HCT116 (cell line): ENCODE data around the gene SUSD3. TPM values are rescaled to one million over a fixed set of nuclear protein-coding genes. Genes with fewer than 3 reads are reported as not detected.

Experiments
- ATAC-seq: fragments of 200-7000 bp; cut with Tn5 transposase; 2 replicates; pipeline ENCODE4 v1.9.1; 2020; ENCODE audit warnings: mild to moderate bottlenecking, moderate library complexity
- BruUV-seq: library from RNA; stranded (reverse); fragments of 400-500 nt; replicated peaks from 2 replicates; lab custom pipeline; 2021; lab: Mats Ljungman, UMichigan
- CTCF ChIA-PET: fragments of 300-600 bp; sonication (Branson Sonifier 250); formaldehyde crosslinking; loops from one replicate; lab custom pipeline; 2021; ENCODE audit warnings: antibody characterized with exemption; lab: Charles Lee
- POLR2A ChIA-PET: fragments of 300-600, 350-600 bp; sonication (Branson Sonifier 250); formaldehyde crosslinking; loops from one replicate; lab custom pipeline; 2021; ENCODE audit warnings: antibody characterized with exemption; lab: Charles Lee
- RAD21 ChIA-PET, 2 experiments: fragments of 300-600 bp; sonication (Branson Sonifier 250); formaldehyde crosslinking; loops; one replicate each; lab custom pipeline; 2023; ENCODE audit warnings: low total read pairs in 2 of 2; ENCODE audit not compliant: uncharacterized antibody in 2 of 2, unreplicated experiment in 2 of 2, low non-redundant PET in 1 of 2; lab: Charles Lee
- DNase-seq: peaks from one replicate; pipeline ENCODE4 v3.0.0-alpha.2; 2010; ENCODE audit warnings: low read depth, low spot score
- H2AFZ ChIP-seq: fragments of 200-600 bp; shearing (Covaris generic), sonication (generic); 2 replicates; pipeline ENCODE4 v1.6.1; 2017; ENCODE audit warnings: low read depth, mixed run types, mixed read lengths, antibody characterized with exemption, low read length; ENCODE audit not compliant: poor library complexity, severe bottlenecking
- H3K27ac ChIP-seq: 2 replicates; pipeline ENCODE4 v1.5.1; 2012; ENCODE audit warnings: low read depth, low read length
- H3K27me3 ChIP-seq: fragments of 200-600 bp; sonication (generic); 2 replicates; pipeline ENCODE4 v1.6.1; 2016; ENCODE audit warnings: mixed run types, low read length, mixed read lengths; ENCODE audit not compliant: insufficient read depth
- H3K36me3 ChIP-seq, 2 experiments: fragments of 200-500 bp in 1 of 2; fragments of 200-600 bp in 1 of 2; sonication (Bioruptor generic) in 1 of 2; sonication (generic) in 1 of 2; 2 replicates each; pipeline versions ENCODE4 v1.5.1 to v1.6.1; 2014 to 2016; ENCODE audit warnings: low read length in 2 of 2, inconsistent platforms in 1 of 2, mixed read lengths in 1 of 2, mixed run types in 1 of 2; ENCODE audit not compliant: insufficient read depth in 2 of 2, control insufficient read depth in 1 of 2
- H3K4me1 ChIP-seq, 2 experiments: fragments of 200-600 bp in 1 of 2; sonication (generic) in 1 of 2; 2 replicates each; pipeline versions ENCODE4 v1.5.1 to v1.6.1; 2012 to 2017; ENCODE audit warnings: low read length in 2 of 2, inconsistent platforms in 1 of 2, mild to moderate bottlenecking in 1 of 2, mixed read lengths in 1 of 2, mixed run types in 1 of 2, moderate library complexity in 1 of 2; ENCODE audit not compliant: insufficient read depth in 2 of 2, control insufficient read depth in 1 of 2
- H3K4me2 ChIP-seq: fragments of 200-600 bp; sonication (generic); 2 replicates; pipeline ENCODE4 v1.6.1; 2017; ENCODE audit warnings: mixed run types, low read length, mixed read lengths
- H3K4me3 ChIP-seq, 2 experiments: fragments of 200-600 bp in 1 of 2; sonication (generic) in 1 of 2; replicated peaks in 1 of 2; 2 replicates each; pipeline ENCODE4 v1.5.1; 2011 to 2016; ENCODE audit warnings: low read length in 2 of 2, control low read depth in 1 of 2, low read depth in 1 of 2, mild to moderate bottlenecking in 1 of 2, mixed read lengths in 1 of 2, mixed run types in 1 of 2
- H3K79me2 ChIP-seq: fragments of 200-600 bp; sonication (generic); 2 replicates; pipeline ENCODE4 v1.6.1; 2017; ENCODE audit warnings: mild to moderate bottlenecking, mixed run types, low read length, moderate library complexity, mixed read lengths; ENCODE audit not compliant: insufficient read depth
- H3K9ac ChIP-seq: fragments of 200-600 bp; sonication (generic); 2 replicates; pipeline ENCODE4 v1.6.1; 2016; ENCODE audit warnings: low read length, mixed read lengths
- H3K9me2 ChIP-seq: fragments of 200-600 bp; sonication (generic), shearing (Covaris generic); 2 replicates; pipeline ENCODE4 v1.6.1; 2017; ENCODE audit warnings: mixed run types, mild to moderate bottlenecking, moderate library complexity; ENCODE audit not compliant: insufficient read depth
- H3K9me3 ChIP-seq, 2 experiments: fragments of 200-500 bp in 1 of 2; fragments of 200-600 bp in 1 of 2; sonication (Bioruptor generic) in 1 of 2; sonication (generic) in 1 of 2; 2 replicates each; pipeline ENCODE4 v1.6.1; 2014 to 2017; ENCODE audit warnings: low read length in 2 of 2, mixed read lengths in 2 of 2, inconsistent platforms in 1 of 2, low read depth in 1 of 2, mild to moderate bottlenecking in 1 of 2, mixed run types in 1 of 2, moderate library complexity in 1 of 2; ENCODE audit not compliant: control insufficient read depth in 1 of 2, insufficient read depth in 1 of 2
- H4K20me1 ChIP-seq: fragments of 200-600 bp; sonication (generic), shearing (Covaris generic); 2 replicates; pipeline ENCODE4 v1.6.1; 2017; ENCODE audit warnings: mixed run types, mild to moderate bottlenecking, moderate library complexity; ENCODE audit not compliant: insufficient read depth
- CEBPB ChIP-seq: IDR thresholded peaks from 2 replicates; pipeline ENCODE4 v1.6.1; 2012; ENCODE audit warnings: low read depth
- EGR1 ChIP-seq: IDR thresholded peaks from 2 replicates; pipeline ENCODE4 v1.6.1; 2012; ENCODE audit warnings: low read depth
- EZH2phosphoT487 ChIP-seq: fragments of 200-600 bp; IDR thresholded peaks from 2 replicates; pipeline ENCODE4 v1.6.1; 2018; ENCODE audit warnings: antibody characterized with exemption, borderline replicate concordance
- POLR2A ChIP-seq: IDR thresholded peaks from 2 replicates; pipeline ENCODE4 v1.7.0; 2011; ENCODE audit warnings: borderline replicate concordance; ENCODE audit not compliant: insufficient read depth, insufficient read length; ENCODE audit errors: extremely low read depth
- POLR2AphosphoS5 ChIP-seq: IDR thresholded peaks from 2 replicates; pipeline ENCODE4 v1.6.1; 2011; ENCODE audit warnings: mild to moderate bottlenecking, low read depth, low read length, moderate library complexity
- RAD21 ChIP-seq: IDR thresholded peaks from 2 replicates; pipeline ENCODE4 v1.6.1; 2012; ENCODE audit warnings: low read depth, mild to moderate bottlenecking
- REST ChIP-seq: IDR thresholded peaks from 2 replicates; pipeline ENCODE4 v1.6.1; 2012; ENCODE audit warnings: low read depth
- SIN3A ChIP-seq: IDR thresholded peaks from 2 replicates; pipeline ENCODE4 v1.6.1; 2012; ENCODE audit warnings: low read depth
- SP1 ChIP-seq: IDR thresholded peaks from 2 replicates; pipeline ENCODE4 v1.6.1; 2012; ENCODE audit warnings: low read depth
- YY1 ChIP-seq: IDR thresholded peaks from 2 replicates; pipeline ENCODE4 v1.6.1; 2011; ENCODE audit warnings: low read length, low read depth, moderate library complexity, mild to moderate bottlenecking; ENCODE audit not compliant: insufficient replicate concordance; ENCODE audit errors: extremely low read depth
- ZBTB33 ChIP-seq: IDR thresholded peaks from 2 replicates; pipeline ENCODE4 v1.6.1; 2011; ENCODE audit warnings: mild to moderate bottlenecking, low read length, moderate library complexity; ENCODE audit not compliant: insufficient replicate concordance; ENCODE audit errors: extremely low read depth
- ZFX ChIP-seq: fragments of 450-650 bp; IDR thresholded peaks from 2 replicates; pipeline ENCODE4 v1.6.1; 2017
- intact Hi-C: fragments of 100-400 bp; cut with micrococcal nuclease; formaldehyde crosslinking; loops from 2 replicates; pipeline ENCODE4 v1.10.0; 2022
- total RNA-seq: library from RNA; stranded (reverse); gene quantifications from one replicate; pipeline ENCODE4 v1.2.1, GENCODE V29; 2021; ENCODE audit not compliant: unreplicated experiment
- TF ChIP-seq, protein P1 (sequence below): IDR thresholded peaks from 2 replicates; pipeline ENCODE4 v1.6.1; 2012
- TF ChIP-seq, protein P2 (sequence below), 3 experiments: fragments of 200-600 bp in 1 of 3; sonication (generic) in 1 of 3; IDR thresholded peaks in 2 of 3; conservative IDR thresholded peaks in 1 of 3; 2 replicates each; pipeline ENCODE4 v1.5.1; 2012 to 2017; ENCODE audit warnings: low read depth in 2 of 3, low read length in 2 of 3, antibody characterized with exemption in 1 of 3, borderline replicate concordance in 1 of 3, control low read depth in 1 of 3, mild to moderate bottlenecking in 1 of 3, mixed read lengths in 1 of 3, mixed run types in 1 of 3, moderate library complexity in 1 of 3; ENCODE audit not compliant: insufficient read depth in 1 of 3
- TF ChIP-seq, protein P3 (sequence below): IDR thresholded peaks from 2 replicates; pipeline ENCODE4 v1.6.1; 2012

The SUSD3 gene
- total RNA-seq, 1 experiment from 2014 or later: 11.3 TPM

DNA sequence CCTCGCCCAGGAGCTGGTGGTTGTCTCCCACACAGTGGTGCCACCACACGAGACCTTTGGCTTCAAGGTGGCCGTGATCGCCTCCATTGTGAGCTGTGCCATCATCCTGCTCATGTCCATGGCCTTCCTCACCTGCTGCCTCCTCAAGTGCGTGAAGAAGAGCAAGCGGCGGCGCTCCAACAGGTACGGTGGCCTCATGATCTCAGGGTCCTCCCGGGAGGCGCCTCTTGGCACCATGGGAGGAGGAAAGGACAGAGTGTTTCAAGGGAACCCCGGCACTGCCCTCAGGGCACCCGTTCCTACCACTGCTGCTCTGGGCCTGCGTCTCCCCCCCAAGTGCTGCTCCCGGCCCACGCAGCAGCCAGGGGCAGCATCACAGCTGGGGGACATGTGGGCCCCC is 19.3 kb downstream of the SUSD3 start:
- ChIA-PET POLR2A (no interaction called here), RAD21 (no interaction called here), CTCF (no interaction called here)
- no peaks in the 10 kb centered on the region for H3K9me3 ChIP-seq
- H3K9ac ChIP-seq: no peak overlapping the region
- no peak overlapping the region for H3K4me2 ChIP-seq
- no peak overlapping the region for H3K4me3 ChIP-seq
- H3K9me2 ChIP-seq: no peaks in the 10 kb centered on the region
- intact Hi-C loops: no loop called here
- H3K79me2 ChIP-seq: no peaks in the 10 kb centered on the region
- H3K36me3 ChIP-seq: no peaks in the 10 kb centered on the region
- ATAC-seq: no peak
- no peak overlapping the region for H3K27ac ChIP-seq
- no peak for TF ChIP-seq SIN3A
- TF ChIP-seq, protein P1, sequence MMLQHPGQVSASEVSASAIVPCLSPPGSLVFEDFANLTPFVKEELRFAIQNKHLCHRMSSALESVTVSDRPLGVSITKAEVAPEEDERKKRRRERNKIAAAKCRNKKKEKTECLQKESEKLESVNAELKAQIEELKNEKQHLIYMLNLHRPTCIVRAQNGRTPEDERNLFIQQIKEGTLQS: no peak
- TF ChIP-seq, protein P2, sequence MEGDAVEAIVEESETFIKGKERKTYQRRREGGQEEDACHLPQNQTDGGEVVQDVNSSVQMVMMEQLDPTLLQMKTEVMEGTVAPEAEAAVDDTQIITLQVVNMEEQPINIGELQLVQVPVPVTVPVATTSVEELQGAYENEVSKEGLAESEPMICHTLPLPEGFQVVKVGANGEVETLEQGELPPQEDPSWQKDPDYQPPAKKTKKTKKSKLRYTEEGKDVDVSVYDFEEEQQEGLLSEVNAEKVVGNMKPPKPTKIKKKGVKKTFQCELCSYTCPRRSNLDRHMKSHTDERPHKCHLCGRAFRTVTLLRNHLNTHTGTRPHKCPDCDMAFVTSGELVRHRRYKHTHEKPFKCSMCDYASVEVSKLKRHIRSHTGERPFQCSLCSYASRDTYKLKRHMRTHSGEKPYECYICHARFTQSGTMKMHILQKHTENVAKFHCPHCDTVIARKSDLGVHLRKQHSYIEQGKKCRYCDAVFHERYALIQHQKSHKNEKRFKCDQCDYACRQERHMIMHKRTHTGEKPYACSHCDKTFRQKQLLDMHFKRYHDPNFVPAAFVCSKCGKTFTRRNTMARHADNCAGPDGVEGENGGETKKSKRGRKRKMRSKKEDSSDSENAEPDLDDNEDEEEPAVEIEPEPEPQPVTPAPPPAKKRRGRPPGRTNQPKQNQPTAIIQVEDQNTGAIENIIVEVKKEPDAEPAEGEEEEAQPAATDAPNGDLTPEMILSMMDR (IDR thresholded peaks at IDR 0.05 in 2 of 3, conservative IDR thresholded peaks at IDR 0.05 in 1 of 3; ENCODE audit: borderline replicate concordance in 1 of 3, insufficient read depth in 1 of 3, low read depth in 2 of 3, low read length in 2 of 3): no peak
- TF ChIP-seq POLR2A: no peak
- no peak for TF ChIP-seq SP1
- no peak for TF ChIP-seq RAD21
- no peak for TF ChIP-seq REST
- no peak for TF ChIP-seq EZH2phosphoT487
- TF ChIP-seq POLR2AphosphoS5: no peak
- TF ChIP-seq YY1: no peak
- TF ChIP-seq, protein P3, sequence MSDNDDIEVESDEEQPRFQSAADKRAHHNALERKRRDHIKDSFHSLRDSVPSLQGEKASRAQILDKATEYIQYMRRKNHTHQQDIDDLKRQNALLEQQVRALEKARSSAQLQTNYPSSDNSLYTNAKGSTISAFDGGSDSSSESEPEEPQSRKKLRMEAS: no peak
- TF ChIP-seq EGR1: no peak
- TF ChIP-seq ZBTB33: no peak
- TF ChIP-seq CEBPB: no peak
- TF ChIP-seq ZFX: no peak
- H3K4me1 ChIP-seq: no peaks in the 10 kb centered on the region
- DNase-seq: no peak
- no peaks in the 10 kb centered on the region for H3K27me3 ChIP-seq
- H2AFZ ChIP-seq: no peak overlapping the region
- no peaks in the 10 kb centered on the region for H4K20me1 ChIP-seq
- no TSS peak for BruUV-seq
